ENCODE measurements around the gene CEP164.
"Not testable (repeated sequence)": the region's sequence is repeated elsewhere in the genome, so short reads cannot be mapped to it uniquely, and the experiment has no call there.

Gene CEP164

GRCh38 chr11:117309310-117309709 is 18.3 kb upstream of the CEP164 start:
- no peak for DNase-seq

DNA sequence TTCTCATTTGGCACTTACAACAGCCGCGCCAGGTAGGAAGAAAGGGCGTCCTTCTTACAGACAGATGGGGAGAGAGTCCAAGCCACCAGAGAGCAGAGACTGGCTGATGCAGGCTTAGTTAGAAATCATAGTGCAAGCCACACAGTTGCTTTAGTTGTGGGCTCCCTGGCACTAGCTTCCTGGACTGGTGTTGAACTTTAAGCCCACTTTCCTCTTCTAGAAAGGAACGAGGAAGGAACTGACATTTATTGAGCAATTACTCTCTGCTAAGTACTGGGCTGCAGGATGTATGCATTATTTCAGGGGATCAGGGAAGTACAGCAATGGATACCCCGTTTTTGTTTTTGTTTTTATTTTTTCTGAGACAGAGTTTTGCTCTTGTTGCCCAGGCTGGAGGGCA is 14.6 kb upstream of the CEP164 start:
- DNase-seq = no peak

- DNase-seq = no peak
These were observed 13.6 kb upstream of the CEP164 start for GRCh38 chr11:117313828-117314768.

DNA sequence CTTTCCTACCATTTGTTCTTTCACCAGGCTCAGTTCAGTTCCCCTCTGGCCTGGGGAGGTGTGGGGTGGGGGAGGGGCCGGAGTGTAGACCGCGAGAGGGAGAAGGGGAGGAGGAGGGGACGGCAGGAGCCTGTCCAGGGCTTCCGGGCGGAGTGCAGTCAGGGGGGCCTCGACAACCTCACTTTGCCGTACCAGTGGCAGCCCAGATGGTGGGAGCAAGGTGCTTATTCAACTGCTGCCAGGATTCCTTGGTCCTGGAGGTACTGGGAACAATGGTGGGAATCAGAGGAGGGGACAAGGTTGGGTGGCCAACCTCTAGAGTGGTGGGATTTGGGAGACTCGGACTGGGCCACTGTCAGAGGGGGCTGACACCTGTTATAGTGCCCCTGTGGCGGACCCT is 12.8 kb upstream of the CEP164 start:
- no peak for DNase-seq

GRCh38 chr11:117315285-117316196 is 12.1 kb upstream of the CEP164 start:
- DNase-seq = no peak

GRCh38 chr11:117316197-117316961 is 11.3 kb upstream of the CEP164 start, which contains the start of gene BACE1:
Gene BACE1, minus strand, starts transcription at chr11:117316256. Its CDS starts 461 bp downstream, at chr11:117315795.
- DNase-seq = no peak

DNA sequence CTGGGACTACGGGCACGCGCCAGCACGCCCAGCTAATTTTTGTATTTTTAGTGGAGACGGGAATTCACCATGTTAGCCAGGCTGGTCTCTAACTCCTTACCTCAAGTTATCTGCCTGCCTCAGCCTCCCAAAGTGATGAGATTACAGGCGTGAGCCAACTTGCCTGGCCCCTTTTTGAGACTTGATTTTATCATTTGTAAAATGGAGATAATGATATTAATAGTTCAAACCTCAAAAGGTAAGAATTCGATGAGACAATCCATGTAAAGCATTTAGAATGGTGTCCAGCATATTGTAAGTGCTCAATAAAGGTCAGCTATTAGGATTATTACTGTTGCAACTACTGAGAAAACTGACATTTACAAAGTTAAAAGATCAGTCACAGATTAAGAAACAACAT is 8.9 kb upstream of the CEP164 start:
- DNase-seq = no peak

- no peak for DNase-seq
These were observed 8.3 kb upstream of the CEP164 start for GRCh38 chr11:117319214-117319840.

DNA sequence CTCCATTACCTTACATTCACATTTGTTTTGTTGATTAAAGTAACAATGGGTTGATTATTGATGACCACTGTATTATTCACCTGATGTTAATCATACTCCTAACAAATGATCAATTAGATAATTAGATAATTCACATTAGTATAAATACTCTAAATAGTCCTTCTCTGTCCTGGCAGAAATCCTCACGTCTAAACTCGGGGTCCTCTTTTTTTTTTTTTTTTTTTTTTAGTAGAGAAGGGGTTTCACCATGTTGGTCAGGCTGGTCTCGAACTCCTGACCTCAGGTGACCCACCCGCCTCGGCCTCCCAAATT is 443 bp upstream of the CEP164 start:
- DNase-seq = not testable (repeated sequence)

DNA sequence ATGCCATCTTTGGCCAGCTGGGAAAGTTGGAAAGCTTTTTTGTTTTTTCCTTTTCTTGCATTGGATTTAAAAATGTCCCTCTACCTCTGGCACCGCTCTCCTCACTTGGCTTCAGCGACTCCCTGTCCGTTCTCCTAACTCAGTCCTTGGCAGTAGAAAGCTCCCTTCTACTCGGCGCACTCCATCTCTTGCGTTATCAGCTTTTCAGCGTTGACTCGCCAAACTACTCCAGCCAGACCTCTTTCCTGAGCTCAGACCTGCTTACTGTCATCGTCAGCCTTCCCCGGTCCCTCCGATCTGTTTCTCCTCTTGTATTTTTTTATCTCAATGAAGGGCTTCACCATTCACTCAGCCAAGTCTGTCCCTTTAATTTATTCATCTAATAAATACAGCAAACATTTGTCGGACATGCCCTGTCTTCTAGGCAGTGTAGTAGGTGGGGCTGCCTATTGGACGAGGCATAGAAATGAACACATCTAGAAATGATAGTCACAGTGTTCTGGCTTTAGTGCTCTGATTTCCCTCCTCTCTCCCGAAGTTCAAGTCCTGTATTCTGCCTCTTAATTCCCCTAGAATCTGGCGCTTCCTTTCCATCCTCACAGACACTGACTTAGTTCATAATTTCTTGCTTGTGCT is 839 bp downstream of the CEP164 start:
- no peak for DNase-seq

DNA sequence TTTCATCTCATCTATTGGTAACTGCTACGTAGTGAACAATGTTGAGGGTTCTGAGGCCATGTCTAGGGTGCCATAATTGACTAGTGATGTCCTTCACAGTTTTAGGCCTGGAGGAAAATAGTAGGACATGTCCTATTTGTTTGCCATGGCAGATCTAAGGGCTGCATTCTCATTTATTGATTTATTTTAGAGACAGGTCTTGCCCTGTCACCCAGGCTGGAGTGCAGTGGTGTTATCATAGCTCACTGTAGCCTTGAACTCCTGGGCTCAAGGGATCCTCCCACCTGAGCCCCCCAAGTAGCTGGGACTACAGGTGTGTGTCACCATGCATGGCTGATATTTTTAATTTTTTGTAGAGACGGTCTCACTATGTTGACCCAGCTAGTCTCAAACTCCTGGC is 5.2 kb downstream of the CEP164 start:
- no peak for DNase-seq

GRCh38 chr11:117333917-117334316 is 6.3 kb downstream of the CEP164 start:
- DNase-seq = no peak

- DNase-seq = no peak
These were observed 7.2 kb downstream of the CEP164 start for GRCh38 chr11:117334896-117335295.

- DNase-seq = no peak
These were observed 7.7 kb downstream of the CEP164 start for GRCh38 chr11:117335399-117335798.

DNA sequence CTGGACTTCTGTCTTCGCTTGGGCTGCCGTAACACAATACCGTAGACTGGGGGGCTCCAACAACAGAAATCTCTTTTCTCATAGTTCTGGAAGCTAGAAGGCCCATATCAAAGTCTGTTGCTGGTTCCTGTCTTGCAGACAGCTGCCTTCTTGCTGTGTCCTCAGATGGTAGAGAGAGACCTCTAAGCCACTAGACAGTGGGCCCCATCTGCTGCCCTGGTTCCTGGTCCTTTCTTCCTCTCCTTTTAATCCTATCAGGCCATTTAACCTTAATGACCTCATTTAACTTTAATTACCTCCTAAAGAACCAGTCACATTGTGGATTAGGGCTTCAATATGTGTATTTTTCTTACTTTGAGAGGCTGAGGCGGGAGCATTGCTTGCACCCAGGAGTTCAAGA is 9.4 kb downstream of the CEP164 start:
- DNase-seq = no peak

DNA sequence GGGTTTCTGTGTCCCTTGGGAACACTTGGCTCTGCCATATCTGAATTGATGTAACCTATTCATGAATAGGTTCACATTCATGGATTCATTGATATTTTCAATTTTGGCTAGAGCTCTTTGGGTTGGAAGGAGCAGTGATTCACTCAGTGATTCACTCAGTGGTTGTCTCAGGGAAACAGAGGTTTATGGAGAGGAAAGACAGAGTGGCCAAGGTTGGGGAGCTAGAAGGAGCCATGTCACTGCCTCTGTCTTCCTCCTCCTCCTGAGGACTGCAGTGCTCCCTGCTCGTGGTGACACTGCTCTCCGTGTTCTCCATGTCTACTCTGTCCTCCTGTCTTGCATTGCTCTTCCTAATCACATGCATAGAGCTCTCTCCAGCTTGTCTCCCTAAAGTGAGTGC is 17.4 kb downstream of the CEP164 start:
- no peak for DNase-seq

DNA sequence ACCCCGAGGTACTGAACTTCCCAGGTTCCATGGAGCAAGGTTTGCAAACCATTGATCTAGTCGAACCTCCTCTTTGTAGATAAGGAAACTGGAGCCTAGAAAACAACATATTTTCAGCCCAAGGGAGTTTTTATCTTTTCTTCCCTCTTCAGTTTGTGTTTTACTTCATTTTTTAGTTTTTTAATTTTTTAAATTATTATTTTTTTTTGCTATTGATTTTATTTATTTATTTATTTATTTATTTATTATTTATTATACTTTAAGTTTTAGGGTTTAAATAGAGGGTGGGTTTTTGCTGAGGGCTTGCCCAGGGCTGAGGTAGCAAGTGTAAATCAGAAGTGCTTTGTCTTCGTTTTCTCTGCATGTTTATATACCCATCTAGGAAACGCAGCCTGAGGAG is 26.9 kb downstream of the CEP164 start:
- DNase-seq = no peak

DNA sequence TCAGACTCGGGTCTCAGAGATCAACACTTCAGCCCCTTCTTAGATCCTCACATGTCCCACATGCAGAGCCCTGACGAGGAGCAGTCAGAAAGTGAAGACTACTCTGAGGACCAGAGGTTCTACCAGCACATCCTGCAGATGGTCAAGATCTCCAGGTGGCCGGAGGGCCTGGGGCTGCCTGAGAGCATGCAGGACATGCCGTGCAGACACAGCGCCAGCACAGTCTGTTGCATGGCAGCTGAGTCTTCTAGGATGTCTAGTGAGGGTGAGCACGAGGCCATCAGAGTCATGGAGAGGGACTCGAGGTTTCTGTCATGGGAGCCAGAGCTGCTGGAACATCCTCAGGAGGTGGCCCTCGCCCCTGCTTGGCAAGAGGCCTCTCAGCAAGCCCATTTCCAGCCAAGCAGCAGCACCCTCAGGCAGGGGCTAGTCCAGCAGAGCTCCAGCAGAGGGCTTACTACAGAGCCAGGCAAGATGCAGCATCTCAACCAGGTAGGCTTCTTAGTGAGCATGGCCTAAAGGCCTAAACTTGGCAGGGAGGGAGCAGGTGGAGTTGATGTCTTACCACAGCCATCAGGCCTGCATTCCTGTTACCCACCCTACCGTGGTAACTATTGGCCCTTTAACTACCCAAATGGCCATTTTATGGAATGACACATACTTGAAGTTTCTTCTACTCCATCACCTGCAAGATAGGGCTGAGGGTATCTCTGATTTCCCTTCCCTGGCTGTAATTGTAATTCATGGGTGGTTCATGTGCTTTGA is 28.7 kb downstream of the CEP164 start:
- DNase-seq = no peak

DNA sequence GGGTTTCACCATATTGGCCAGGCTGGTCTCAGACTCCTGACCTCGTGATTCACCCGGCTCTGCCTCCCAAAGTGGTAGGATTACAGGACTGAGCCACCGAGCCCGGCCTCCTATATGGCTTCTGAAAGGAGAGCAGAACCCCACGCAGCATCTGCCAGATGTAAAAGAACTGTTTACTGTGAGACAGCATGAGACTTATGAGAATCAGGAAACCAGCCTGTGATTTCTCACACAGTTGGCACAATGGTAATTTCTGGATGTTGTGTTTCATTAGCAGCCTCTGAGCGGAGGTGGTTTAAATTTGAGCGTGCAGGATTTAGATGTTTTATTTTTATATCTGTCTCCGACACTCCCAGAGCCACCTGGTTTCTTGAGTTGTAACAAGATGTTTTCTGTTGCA is 33.8 kb downstream of the CEP164 start:
- DNase-seq = no peak

DNA sequence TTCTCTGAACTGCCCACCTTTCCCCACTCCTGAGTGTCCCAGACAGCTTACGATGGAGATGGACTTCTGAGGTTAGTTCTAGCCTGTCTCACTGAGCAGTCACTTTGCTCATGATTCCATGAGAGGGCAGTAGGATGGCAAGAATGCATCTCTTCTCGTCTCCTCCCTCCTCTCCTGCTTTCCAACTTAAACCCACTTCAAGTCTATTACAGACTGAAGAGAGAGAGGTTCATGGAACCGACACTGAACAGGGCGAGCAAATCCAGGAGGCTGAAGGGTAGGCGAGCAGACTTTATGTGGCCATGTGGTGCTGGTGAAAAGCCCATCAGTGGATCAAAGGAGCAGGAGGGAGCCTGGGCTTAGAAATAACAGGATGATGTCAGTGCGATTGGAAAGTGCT is 38.6 kb downstream of the CEP164 start:
- no peak for DNase-seq

- no peak for DNase-seq
These were observed 39.2 kb downstream of the CEP164 start for GRCh38 chr11:117366875-117367274.
